Loucy (cell line): Measurements from ENCODE around the gene TPSB2.

ENCODE experiments used
- H2AFZ ChIP-seq: fragments of 200-600 bp; sonication (generic); 2 replicates; pipeline ENCODE4 v1.6.0; 2016; ENCODE audit warnings: antibody characterized with exemption, mild to moderate bottlenecking, low read length, moderate library complexity
- H3F3A ChIP-seq: fragments of 200-600 bp; 2 replicates; pipeline ENCODE4 v1.6.0; 2016; ENCODE audit warnings: antibody characterized with exemption, low read depth, mild to moderate bottlenecking
- H3K27me3 ChIP-seq: fragments of 200-600 bp; sonication (generic); 2 replicates; pipeline ENCODE4 v1.6.1; 2014; ENCODE audit warnings: low read length, mild to moderate bottlenecking; ENCODE audit not compliant: insufficient read depth, poor library complexity, severe bottlenecking
- H3K36me3 ChIP-seq: fragments of 200-600 bp; sonication (generic); 2 replicates; pipeline ENCODE4 v1.6.1; 2016; ENCODE audit warnings: low read length; ENCODE audit not compliant: insufficient read depth
- H3K4me1 ChIP-seq: fragments of 200-600 bp; sonication (generic); 2 replicates; pipeline ENCODE4 v1.5.1; 2014; ENCODE audit warnings: low read length, mild to moderate bottlenecking; ENCODE audit not compliant: insufficient read depth, poor library complexity, severe bottlenecking
- H3K4me2 ChIP-seq: fragments of 200-600 bp; sonication (generic); 2 replicates; pipeline ENCODE4 v1.6.0; 2014; ENCODE audit warnings: antibody characterized with exemption, low read length, low read depth, mild to moderate bottlenecking; ENCODE audit not compliant: poor library complexity, severe bottlenecking
- H3K4me3 ChIP-seq: fragments of 200-600 bp; sonication (generic); 2 replicates; pipeline ENCODE4 v1.5.1; 2014; ENCODE audit warnings: low read length, mild to moderate bottlenecking, mixed read lengths; ENCODE audit not compliant: poor library complexity, severe bottlenecking
- H3K79me2 ChIP-seq: fragments of 200-600 bp; sonication (generic); 2 replicates; pipeline ENCODE4 v1.6.1; 2014; ENCODE audit warnings: low read length; ENCODE audit not compliant: insufficient read depth
- H3K9ac ChIP-seq: fragments of 200-600 bp; sonication (generic); 2 replicates; pipeline ENCODE4 v1.6.0; 2014; ENCODE audit warnings: mild to moderate bottlenecking, low read depth, low read length, moderate library complexity; ENCODE audit not compliant: poor library complexity, severe bottlenecking
- H3K9me2 ChIP-seq: fragments of 200-600 bp; sonication (generic); replicated peaks from 2 replicates; pipeline ENCODE4 v1.6.1; 2016; ENCODE audit warnings: low read depth, low read length, mixed read lengths
- H3K9me3 ChIP-seq: fragments of 200-600 bp; sonication (generic); 2 replicates; pipeline ENCODE4 v1.6.1; 2014; ENCODE audit warnings: mild to moderate bottlenecking, antibody characterized with exemption, low read length, low read depth; ENCODE audit not compliant: insufficient read depth
- H4K20me1 ChIP-seq: fragments of 200-600 bp; sonication (generic); 2 replicates; pipeline ENCODE4 v1.6.0; 2014; ENCODE audit warnings: antibody characterized with exemption, low read length, mild to moderate bottlenecking; ENCODE audit not compliant: insufficient read depth, poor library complexity, severe bottlenecking
- CTCF ChIP-seq: fragments of 200-600 bp; sonication (generic); conservative IDR thresholded peaks from 2 replicates; pipeline ENCODE4 v1.5.1; 2014; ENCODE audit warnings: mild to moderate bottlenecking, antibody characterized with exemption, low read length
- EZH2phosphoT487 ChIP-seq: fragments of 200-600 bp; IDR thresholded peaks from 2 replicates; pipeline ENCODE4 v1.6.1; 2018; ENCODE audit warnings: antibody characterized with exemption, mild to moderate bottlenecking, moderate library complexity, borderline replicate concordance

TPSB2 gene

GRCh38 chr16:1277617-1278282 is 47.8 kb upstream of the TPSB2 start:
- H3K27me3 ChIP-seq: no peaks in the 10 kb centered on the region
- H3K36me3 ChIP-seq: no peaks in the 10 kb centered on the region

DNA sequence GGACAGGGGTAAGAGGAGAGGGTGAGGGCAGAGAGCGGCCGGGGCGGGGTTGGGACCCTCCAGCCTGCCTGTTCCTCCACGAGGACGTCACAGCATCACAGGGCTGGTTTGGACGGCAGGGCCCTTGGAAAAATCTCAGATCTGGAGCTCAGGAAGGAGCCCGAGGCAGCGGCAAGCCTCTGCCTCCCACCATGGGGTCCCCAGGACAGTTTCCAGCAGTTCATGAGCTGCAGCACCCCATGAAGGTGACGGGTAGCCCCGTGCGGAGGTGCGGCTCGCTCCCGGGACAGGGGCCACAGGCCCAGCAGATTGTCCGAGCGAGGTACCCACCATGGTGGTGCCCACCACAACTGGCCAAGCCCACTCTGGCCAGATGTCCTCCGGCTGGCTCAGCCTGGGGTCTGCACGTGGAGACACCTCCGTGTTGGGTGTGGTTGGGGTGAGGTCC is 47.2 kb upstream of the TPSB2 start:
- no peaks in the 10 kb centered on the region for H3K4me1 ChIP-seq
- no peaks in the 10 kb centered on the region for H3F3A ChIP-seq
- no peak overlapping the region for H3K4me3 ChIP-seq
- TF ChIP-seq EZH2phosphoT487 (no peak), CTCF (no peak)
- no peak overlapping the region for H3K9ac ChIP-seq
- H3K4me2 ChIP-seq: no peak overlapping the region
- no peaks in the 10 kb centered on the region for H3K27me3 ChIP-seq
- no peaks in the 10 kb centered on the region for H3K36me3 ChIP-seq
- H3K79me2 ChIP-seq: no peaks in the 10 kb centered on the region
- no peaks in the 10 kb centered on the region for H3K9me2 ChIP-seq
- H4K20me1 ChIP-seq: no peaks in the 10 kb centered on the region
- H3K9me3 ChIP-seq: no peaks in the 10 kb centered on the region
- no peak overlapping the region for H2AFZ ChIP-seq

More at GRCh38 chr16:1277617-1278282, 47.8 kb upstream of the TPSB2 start:
- no peak overlapping the region for H3K9ac ChIP-seq
- no peaks in the 10 kb centered on the region for H3K9me2 ChIP-seq
- H3K4me2 ChIP-seq: no peak overlapping the region
- no peaks in the 10 kb centered on the region for H3K4me1 ChIP-seq
- no peaks in the 10 kb centered on the region for H3K9me3 ChIP-seq
- no peaks in the 10 kb centered on the region for H3K79me2 ChIP-seq
- no peaks in the 10 kb centered on the region for H3F3A ChIP-seq
- no peak overlapping the region for H2AFZ ChIP-seq
- H4K20me1 ChIP-seq: no peaks in the 10 kb centered on the region
- H3K4me3 ChIP-seq: no peak overlapping the region
- TF ChIP-seq EZH2phosphoT487: no peak
- TF ChIP-seq CTCF: no peak

GRCh38 chr16:1276580-1276878 is 46.5 kb upstream of the TPSB2 start:
- no peak overlapping the region for H3K4me3 ChIP-seq
- TF ChIP-seq EZH2phosphoT487: no peak
- no peak for TF ChIP-seq CTCF
- H4K20me1 ChIP-seq: no peaks in the 10 kb centered on the region
- no peaks in the 10 kb centered on the region for H3K9me2 ChIP-seq
- no peaks in the 10 kb centered on the region for H3K36me3 ChIP-seq
- no peaks in the 10 kb centered on the region for H3F3A ChIP-seq
- no peaks in the 10 kb centered on the region for H3K27me3 ChIP-seq
- no peaks in the 10 kb centered on the region for H3K9me3 ChIP-seq
- no peak overlapping the region for H3K4me2 ChIP-seq
- no peak overlapping the region for H3K9ac ChIP-seq
- no peaks in the 10 kb centered on the region for H3K4me1 ChIP-seq
- no peak overlapping the region for H2AFZ ChIP-seq
- H3K79me2 ChIP-seq: no peaks in the 10 kb centered on the region
